K562 (cell line): ENCODE results near the gene LY6G6F. TPM values are rescaled to one million over a fixed set of nuclear protein-coding genes. Genes with fewer than 3 reads are reported as not detected.
A peak's percentile ranks its signal among the peaks of the same experiment; 100 is the strongest.

Source experiments
- HBP1 ChIP-seq: fragments of 450-650 bp; formaldehyde crosslinking; IDR thresholded peaks from 2 replicates; pipeline ENCODE4 v1.4.0; 2022; ENCODE audit warnings: missing genetic modification characterization
- HIVEP1 ChIP-seq: fragments of 250-450 bp; sonication (Bioruptor Pico); IDR thresholded peaks from 2 replicates; pipeline ENCODE4 v1.4.0; 2020; ENCODE audit warnings: mild to moderate bottlenecking
- MCM2 ChIP-seq: fragments of 450-650 bp; IDR thresholded peaks from 2 replicates; pipeline ENCODE4 v1.6.1; 2017; ENCODE audit warnings: low read depth, mild to moderate bottlenecking
- MYBL2 ChIP-seq, 2 experiments: fragments of 450-650 bp in 1 of 2; sonication (generic) in 1 of 2; formaldehyde crosslinking in 1 of 2; IDR thresholded peaks; 2 replicates each; pipeline versions ENCODE4 v1.6.1 to v1.8.1; 2017 to 2022; ENCODE audit warnings: borderline replicate concordance in 1 of 2, inconsistent platforms in 1 of 2, low read depth in 1 of 2, mild to moderate bottlenecking in 1 of 2, missing genetic modification reagents in 1 of 2, moderate library complexity in 1 of 2
- NCOA6 ChIP-seq: fragments of 450-650 bp; IDR thresholded peaks from 2 replicates; pipeline ENCODE4 v1.6.1; 2017; ENCODE audit warnings: mild to moderate bottlenecking
- NFE2L1 ChIP-seq: fragments of 450-650 bp; IDR thresholded peaks from 2 replicates; pipeline ENCODE4 v1.6.1; 2016; ENCODE audit warnings: missing genetic modification characterization, low read depth, mild to moderate bottlenecking, missing compliant biosample characterization, moderate library complexity, borderline replicate concordance
- NR2F6 ChIP-seq: fragments of 450-650 bp; formaldehyde crosslinking; IDR thresholded peaks from 2 replicates; pipeline ENCODE4 v1.4.0; 2020; ENCODE audit warnings: mild to moderate bottlenecking
- NR4A1 ChIP-seq, 2 experiments: fragments of 250-450 bp in 1 of 2; fragments of 450-650 bp in 1 of 2; sonication (Bioruptor Pico) in 1 of 2; IDR thresholded peaks; 2 replicates each; pipeline versions ENCODE4 v1.4.0 to v1.6.1; 2016 to 2020; ENCODE audit warnings: mild to moderate bottlenecking in 2 of 2, missing compliant biosample characterization in 1 of 2, missing genetic modification characterization in 1 of 2, moderate library complexity in 1 of 2
- PURB ChIP-seq: sonication (generic); formaldehyde crosslinking; IDR thresholded peaks from 2 replicates; pipeline ENCODE4 v1.9.0; 2021; ENCODE audit warnings: low read depth, mild to moderate bottlenecking, missing genetic modification reagents
- SIX5 ChIP-seq, 2 experiments: IDR thresholded peaks; 2 replicates each; pipeline ENCODE4 v1.6.1; 2011; ENCODE audit warnings: low read length in 2 of 2, borderline replicate concordance in 1 of 2, low read depth in 1 of 2, mild to moderate bottlenecking in 1 of 2, moderate library complexity in 1 of 2; ENCODE audit not compliant: insufficient read depth in 1 of 2
- SMAD2 ChIP-seq: fragments of 150-350 bp; IDR thresholded peaks from 2 replicates; pipeline ENCODE4 v1.6.1; 2014; ENCODE audit warnings: low read depth, mild to moderate bottlenecking, low read length
- SMARCA4 ChIP-seq: fragments of 450-650 bp; IDR thresholded peaks from 2 replicates; pipeline ENCODE4 v1.6.1; 2016
- SPI1 ChIP-seq: IDR thresholded peaks from 2 replicates; pipeline ENCODE4 v1.6.1; 2011; ENCODE audit warnings: low read depth, low read length, control low read depth, borderline replicate concordance
- ZBTB8A ChIP-seq: fragments of 450-650 bp; IDR thresholded peaks from 2 replicates; pipeline ENCODE4 v1.6.1; 2018; ENCODE audit warnings: mild to moderate bottlenecking, moderate library complexity; ENCODE audit not compliant: partially characterized antibody
- ZNF3 ChIP-seq: fragments of 250-450 bp; sonication (Bioruptor Pico); IDR thresholded peaks from 2 replicates; pipeline ENCODE4 v1.5.0; 2021; ENCODE audit warnings: mild to moderate bottlenecking, moderate library complexity
- ZNF764 ChIP-seq: fragments of 250-450 bp; sonication (Bioruptor Pico); IDR thresholded peaks from 2 replicates; pipeline ENCODE4 v1.4.0; 2020; ENCODE audit warnings: low read depth, mild to moderate bottlenecking, moderate library complexity
- polyA plus RNA-seq, 8 experiments: library from polyadenylated mRNA; depleted of rRNA in 4 of 8; stranded (reverse) in 5 of 8; unstranded in 3 of 8; fragments of >200 nt; fragmentation: Nextera tagmentation in 2 of 8; fragmentation: Illumina TruSeq in 1 of 8; extraction: Ambion mirVana in 2 of 8; extraction: Trizol in 1 of 8; gene quantifications; 2 replicates each; pipeline versions ENCODE4 v1.2.1 to v1.2.3, GENCODE V29; 2011 to 2014; ENCODE audit warnings: inconsistent platforms in 1 of 8, missing spikeins in 1 of 8
- total RNA-seq, 7 experiments: library from RNA; depleted of rRNA in 6 of 7; stranded (reverse); fragments of >200 nt in 6 of 7; fragmentation: Illumina TruSeq in 2 of 7; extraction: Trizol in 2 of 7; gene quantifications; 2 replicates each; pipeline versions ENCODE4 v1.2.1 to v1.2.3, GENCODE V29; 2011 to 2021; ENCODE audit warnings: low replicate concordance in 1 of 7
- TF ChIP-seq, protein P1 (sequence below), 2 experiments: fragments of 450-650 bp; IDR thresholded peaks; 2 replicates each; pipeline ENCODE4 v1.6.1; 2016
- TF ChIP-seq, protein P2 (sequence below): sonication (generic); formaldehyde crosslinking; IDR thresholded peaks from 2 replicates; pipeline ENCODE4 v1.8.0; 2022; ENCODE audit warnings: mild to moderate bottlenecking, missing genetic modification reagents

Gene LY6G6F
- total and polyA plus RNA-seq, 9 of the 15 experiments (the other 6 are each of a cell fraction or from before 2014, with no cell fraction given), result 0.14 to 0.50 (median 0.28) TPM; not detected in 2

DNA sequence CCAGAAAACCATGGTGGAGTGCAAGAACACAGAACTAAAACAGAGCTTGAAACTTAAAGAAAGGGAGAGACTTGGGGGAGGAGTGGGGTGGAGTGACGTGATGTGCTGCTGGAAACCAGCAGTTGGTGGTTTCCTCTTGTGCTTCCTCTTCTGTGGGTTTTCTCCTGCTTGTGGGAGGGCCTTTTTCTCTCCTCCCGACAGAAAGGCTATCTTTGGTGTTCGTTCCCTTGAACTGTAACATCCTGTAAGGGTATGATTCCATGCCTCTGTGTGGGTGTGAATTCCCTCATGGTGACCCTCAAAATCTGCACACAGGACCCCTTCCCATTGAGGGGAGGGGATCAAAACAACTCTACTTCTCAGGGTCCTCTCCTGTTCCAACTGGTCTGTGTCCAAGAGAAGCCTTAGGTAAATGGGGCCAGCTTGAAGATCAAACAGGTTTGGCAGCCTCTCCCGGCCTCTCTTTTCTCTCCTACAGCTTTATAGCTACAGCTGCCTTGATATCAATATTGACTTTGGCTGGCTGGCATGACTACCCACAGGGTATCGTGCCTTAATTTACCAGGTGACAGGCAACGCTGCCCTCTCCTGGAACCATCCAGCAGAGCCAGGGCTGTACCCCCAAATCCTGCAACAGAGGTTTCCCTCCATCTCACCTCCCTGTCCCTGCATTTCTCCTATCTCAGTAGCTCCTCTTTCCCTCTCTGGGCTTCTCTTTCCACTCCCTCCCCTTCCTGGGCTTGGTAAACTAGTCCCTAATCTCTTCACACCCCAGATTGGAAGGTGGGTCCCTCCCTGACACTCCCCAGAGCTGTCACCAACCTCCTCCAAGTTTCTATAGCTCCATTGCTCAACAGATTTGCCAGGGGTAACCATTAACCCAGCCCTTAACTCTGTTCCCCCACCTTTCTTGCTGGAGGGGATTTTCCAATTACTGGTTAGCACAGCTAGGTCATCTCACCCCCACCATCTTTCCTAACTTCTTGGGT lies 31.6 kb downstream of the LY6G6F start (continued):
- 0 out of 2 replicates have a peak, but pooled peaks have one; percentile 17 for TF ChIP-seq NR4A1 (CRISPR knock-in tag; IDR thresholded peaks at IDR 0.05)
- TF ChIP-seq NR4A1 (tag; IDR thresholded peaks at IDR 0.05), result peak; percentile 74; the same call in 1 of the 2 replicates
- peak; percentile 69; the same call in 1 of the 2 replicates for TF ChIP-seq ZNF764 (CRISPR knock-in tag)
- TF ChIP-seq NR2F6 (CRISPR knock-in tag), result peak; percentile 19; the same call in 1 of the 2 replicates
- no peak for TF ChIP-seq PURB (CRISPR knock-in tag)
- TF ChIP-seq SMARCA4, result no peak
- TF ChIP-seq, protein P1, sequence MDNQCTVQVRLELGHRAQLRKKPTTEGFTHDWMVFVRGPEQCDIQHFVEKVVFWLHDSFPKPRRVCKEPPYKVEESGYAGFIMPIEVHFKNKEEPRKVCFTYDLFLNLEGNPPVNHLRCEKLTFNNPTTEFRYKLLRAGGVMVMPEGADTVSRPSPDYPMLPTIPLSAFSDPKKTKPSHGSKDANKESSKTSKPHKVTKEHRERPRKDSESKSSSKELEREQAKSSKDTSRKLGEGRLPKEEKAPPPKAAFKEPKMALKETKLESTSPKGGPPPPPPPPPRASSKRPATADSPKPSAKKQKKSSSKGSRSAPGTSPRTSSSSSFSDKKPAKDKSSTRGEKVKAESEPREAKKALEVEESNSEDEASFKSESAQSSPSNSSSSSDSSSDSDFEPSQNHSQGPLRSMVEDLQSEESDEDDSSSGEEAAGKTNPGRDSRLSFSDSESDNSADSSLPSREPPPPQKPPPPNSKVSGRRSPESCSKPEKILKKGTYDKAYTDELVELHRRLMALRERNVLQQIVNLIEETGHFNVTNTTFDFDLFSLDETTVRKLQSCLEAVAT (IDR thresholded peaks at IDR 0.05), result no peak
- peak; percentile 96 for TF ChIP-seq HBP1 (CRISPR knock-in tag)
- no peak for TF ChIP-seq SIX5 (IDR thresholded peaks at IDR 0.05; ENCODE audit: borderline replicate concordance in 1 of 2, insufficient read depth in 1 of 2, low read depth in 1 of 2, low read length in 2 of 2)
- TF ChIP-seq ZBTB8A, result no peak
- TF ChIP-seq, protein P2, sequence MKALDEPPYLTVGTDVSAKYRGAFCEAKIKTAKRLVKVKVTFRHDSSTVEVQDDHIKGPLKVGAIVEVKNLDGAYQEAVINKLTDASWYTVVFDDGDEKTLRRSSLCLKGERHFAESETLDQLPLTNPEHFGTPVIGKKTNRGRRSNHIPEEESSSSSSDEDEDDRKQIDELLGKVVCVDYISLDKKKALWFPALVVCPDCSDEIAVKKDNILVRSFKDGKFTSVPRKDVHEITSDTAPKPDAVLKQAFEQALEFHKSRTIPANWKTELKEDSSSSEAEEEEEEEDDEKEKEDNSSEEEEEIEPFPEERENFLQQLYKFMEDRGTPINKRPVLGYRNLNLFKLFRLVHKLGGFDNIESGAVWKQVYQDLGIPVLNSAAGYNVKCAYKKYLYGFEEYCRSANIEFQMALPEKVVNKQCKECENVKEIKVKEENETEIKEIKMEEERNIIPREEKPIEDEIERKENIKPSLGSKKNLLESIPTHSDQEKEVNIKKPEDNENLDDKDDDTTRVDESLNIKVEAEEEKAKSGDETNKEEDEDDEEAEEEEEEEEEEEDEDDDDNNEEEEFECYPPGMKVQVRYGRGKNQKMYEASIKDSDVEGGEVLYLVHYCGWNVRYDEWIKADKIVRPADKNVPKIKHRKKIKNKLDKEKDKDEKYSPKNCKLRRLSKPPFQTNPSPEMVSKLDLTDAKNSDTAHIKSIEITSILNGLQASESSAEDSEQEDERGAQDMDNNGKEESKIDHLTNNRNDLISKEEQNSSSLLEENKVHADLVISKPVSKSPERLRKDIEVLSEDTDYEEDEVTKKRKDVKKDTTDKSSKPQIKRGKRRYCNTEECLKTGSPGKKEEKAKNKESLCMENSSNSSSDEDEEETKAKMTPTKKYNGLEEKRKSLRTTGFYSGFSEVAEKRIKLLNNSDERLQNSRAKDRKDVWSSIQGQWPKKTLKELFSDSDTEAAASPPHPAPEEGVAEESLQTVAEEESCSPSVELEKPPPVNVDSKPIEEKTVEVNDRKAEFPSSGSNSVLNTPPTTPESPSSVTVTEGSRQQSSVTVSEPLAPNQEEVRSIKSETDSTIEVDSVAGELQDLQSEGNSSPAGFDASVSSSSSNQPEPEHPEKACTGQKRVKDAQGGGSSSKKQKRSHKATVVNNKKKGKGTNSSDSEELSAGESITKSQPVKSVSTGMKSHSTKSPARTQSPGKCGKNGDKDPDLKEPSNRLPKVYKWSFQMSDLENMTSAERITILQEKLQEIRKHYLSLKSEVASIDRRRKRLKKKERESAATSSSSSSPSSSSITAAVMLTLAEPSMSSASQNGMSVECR (CRISPR knock-in tag), result peak; percentile 18
- TF ChIP-seq ZNF3 (CRISPR knock-in tag), result no peak
- no peak for TF ChIP-seq SMAD2
- peak; percentile 93 for TF ChIP-seq SPI1
- no peak for TF ChIP-seq MCM2
- peak; percentile 78; the same call in 1 of the 2 replicates for TF ChIP-seq HIVEP1 (CRISPR knock-in tag)
- TF ChIP-seq NCOA6, result no peak
- no peak for TF ChIP-seq MYBL2 (IDR thresholded peaks at IDR 0.05; ENCODE audit: low read depth)
- TF ChIP-seq MYBL2 (CRISPR knock-in tag; IDR thresholded peaks at IDR 0.05; ENCODE audit: borderline replicate concordance), result no peak
- TF ChIP-seq NFE2L1 (tag), result no peak
